Measurements from ENCODE around the gene JPT2. TPM values are rescaled to one million over a fixed set of nuclear protein-coding genes. Genes with fewer than 3 reads are reported as not detected.

JPT2 gene
- total RNA-seq, 1 donor from 2014 or later: 108 TPM

DNA sequence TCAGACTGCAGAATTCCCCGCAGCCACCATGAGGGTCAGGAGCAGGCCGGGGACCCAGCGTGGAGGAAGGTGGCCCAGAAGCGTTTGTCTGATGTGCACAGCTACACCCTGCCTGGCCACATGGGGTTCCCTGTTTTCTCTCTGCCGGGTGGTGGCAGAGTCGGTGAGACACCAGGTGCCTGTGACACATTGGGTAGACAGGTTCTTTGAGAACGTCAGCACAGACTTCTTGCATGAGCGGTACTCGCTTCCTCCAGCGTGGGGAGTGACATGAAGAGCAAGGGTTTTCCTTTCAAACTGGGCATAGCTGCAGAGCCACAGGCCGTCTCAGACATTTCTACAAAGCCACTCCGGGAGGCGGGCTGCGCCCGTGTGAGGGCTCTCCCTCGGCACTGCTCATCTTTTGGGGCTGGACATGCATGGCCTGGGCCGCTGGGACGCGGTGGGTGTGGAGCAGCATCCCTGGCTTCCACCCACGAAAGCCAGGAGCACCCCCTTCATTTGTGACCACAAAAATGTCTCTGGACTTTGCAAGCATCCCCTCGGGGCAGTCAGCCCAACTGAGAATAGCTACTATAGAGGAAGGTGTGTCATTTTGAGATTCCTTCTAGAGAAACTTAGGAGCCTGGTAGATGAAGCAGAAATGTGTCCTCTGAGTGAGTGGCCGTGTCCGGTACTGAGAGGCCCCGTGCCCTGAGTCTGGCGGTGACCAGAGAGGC is 67.3 kb downstream of the JPT2 start:
- Histone ChIP-seq H3K36me3 (ENCODE audit: control insufficient read depth, insufficient read depth, low read length) (peaks cover 1% of the 10 kb centered on the region), H3K4me3 (ENCODE audit: low read depth, low read length) (no peak overlapping the region), H3K27me3 (ENCODE audit: control insufficient read depth, insufficient read depth, low read length) (no peaks in the 10 kb centered on the region)
- TF ChIP-seq, protein P1, sequence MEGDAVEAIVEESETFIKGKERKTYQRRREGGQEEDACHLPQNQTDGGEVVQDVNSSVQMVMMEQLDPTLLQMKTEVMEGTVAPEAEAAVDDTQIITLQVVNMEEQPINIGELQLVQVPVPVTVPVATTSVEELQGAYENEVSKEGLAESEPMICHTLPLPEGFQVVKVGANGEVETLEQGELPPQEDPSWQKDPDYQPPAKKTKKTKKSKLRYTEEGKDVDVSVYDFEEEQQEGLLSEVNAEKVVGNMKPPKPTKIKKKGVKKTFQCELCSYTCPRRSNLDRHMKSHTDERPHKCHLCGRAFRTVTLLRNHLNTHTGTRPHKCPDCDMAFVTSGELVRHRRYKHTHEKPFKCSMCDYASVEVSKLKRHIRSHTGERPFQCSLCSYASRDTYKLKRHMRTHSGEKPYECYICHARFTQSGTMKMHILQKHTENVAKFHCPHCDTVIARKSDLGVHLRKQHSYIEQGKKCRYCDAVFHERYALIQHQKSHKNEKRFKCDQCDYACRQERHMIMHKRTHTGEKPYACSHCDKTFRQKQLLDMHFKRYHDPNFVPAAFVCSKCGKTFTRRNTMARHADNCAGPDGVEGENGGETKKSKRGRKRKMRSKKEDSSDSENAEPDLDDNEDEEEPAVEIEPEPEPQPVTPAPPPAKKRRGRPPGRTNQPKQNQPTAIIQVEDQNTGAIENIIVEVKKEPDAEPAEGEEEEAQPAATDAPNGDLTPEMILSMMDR (IDR thresholded peaks at IDR 0.05; ENCODE audit: insufficient read depth, low read length, poor library complexity, severe bottlenecking): no peak
- DNase-seq (ENCODE audit: low read depth): no peak

- Histone ChIP-seq H3K4me3 (ENCODE audit: low read depth, low read length) (no peak overlapping the region), H3K27me3 (ENCODE audit: control insufficient read depth, insufficient read depth, low read length) (no peaks in the 10 kb centered on the region), H3K36me3 (ENCODE audit: control insufficient read depth, insufficient read depth, low read length) (peaks cover 1% of the 10 kb centered on the region)
- no peak for DNase-seq (ENCODE audit: low read depth)
- TF ChIP-seq, protein P1 (IDR thresholded peaks at IDR 0.05; ENCODE audit: insufficient read depth, low read length, poor library complexity, severe bottlenecking): no peak
These were observed 68.0 kb downstream of the JPT2 start for GRCh38 chr16:1745900-1746692.

DNA sequence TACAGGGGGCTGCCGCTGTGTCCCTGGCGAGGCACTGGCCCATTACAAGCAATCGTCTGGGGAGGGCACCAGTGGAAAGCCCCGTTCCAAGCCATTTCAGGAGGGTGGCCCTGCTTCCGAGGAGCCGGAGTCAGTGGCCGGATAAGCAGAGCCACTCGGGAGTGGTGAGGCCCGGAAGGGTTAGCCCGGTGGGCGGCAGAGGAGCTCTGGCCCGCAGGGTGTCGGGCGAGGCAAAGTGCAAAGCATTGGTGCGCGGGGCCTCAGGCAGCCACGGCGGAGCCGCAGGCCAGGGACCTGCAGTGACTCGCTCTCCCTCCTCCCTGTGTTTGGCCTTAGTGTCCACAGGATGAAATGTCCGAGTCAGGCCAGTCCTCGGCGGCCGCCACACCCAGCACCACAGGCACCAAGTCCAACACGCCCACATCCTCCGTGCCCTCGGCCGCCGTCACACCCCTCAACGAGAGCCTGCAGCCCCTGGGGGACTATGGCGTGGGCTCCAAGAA is 68.7 kb downstream of the JPT2 start:
- H3K4me3 ChIP-seq (ENCODE audit: low read depth, low read length): no peak overlapping the region
- DNase-seq (ENCODE audit: low read depth): no peak
- TF ChIP-seq, protein P1 (IDR thresholded peaks at IDR 0.05; ENCODE audit: insufficient read depth, low read length, poor library complexity, severe bottlenecking): no peak
- peaks cover 1% of the 10 kb centered on the region for H3K36me3 ChIP-seq (ENCODE audit: control insufficient read depth, insufficient read depth, low read length)
- H3K27me3 ChIP-seq (ENCODE audit: control insufficient read depth, insufficient read depth, low read length): no peaks in the 10 kb centered on the region

- no peak overlapping the region for H3K4me3 ChIP-seq (ENCODE audit: low read depth, low read length)
- H3K27me3 ChIP-seq (ENCODE audit: control insufficient read depth, insufficient read depth, low read length): no peaks in the 10 kb centered on the region
- TF ChIP-seq, protein P1 (IDR thresholded peaks at IDR 0.05; ENCODE audit: insufficient read depth, low read length, poor library complexity, severe bottlenecking): no peak
- no peak for DNase-seq (ENCODE audit: low read depth)
- peaks cover 1% of the 10 kb centered on the region for H3K36me3 ChIP-seq (ENCODE audit: control insufficient read depth, insufficient read depth, low read length)
These were observed 69.9 kb downstream of the JPT2 start for GRCh38 chr16:1747934-1748333.

DNA sequence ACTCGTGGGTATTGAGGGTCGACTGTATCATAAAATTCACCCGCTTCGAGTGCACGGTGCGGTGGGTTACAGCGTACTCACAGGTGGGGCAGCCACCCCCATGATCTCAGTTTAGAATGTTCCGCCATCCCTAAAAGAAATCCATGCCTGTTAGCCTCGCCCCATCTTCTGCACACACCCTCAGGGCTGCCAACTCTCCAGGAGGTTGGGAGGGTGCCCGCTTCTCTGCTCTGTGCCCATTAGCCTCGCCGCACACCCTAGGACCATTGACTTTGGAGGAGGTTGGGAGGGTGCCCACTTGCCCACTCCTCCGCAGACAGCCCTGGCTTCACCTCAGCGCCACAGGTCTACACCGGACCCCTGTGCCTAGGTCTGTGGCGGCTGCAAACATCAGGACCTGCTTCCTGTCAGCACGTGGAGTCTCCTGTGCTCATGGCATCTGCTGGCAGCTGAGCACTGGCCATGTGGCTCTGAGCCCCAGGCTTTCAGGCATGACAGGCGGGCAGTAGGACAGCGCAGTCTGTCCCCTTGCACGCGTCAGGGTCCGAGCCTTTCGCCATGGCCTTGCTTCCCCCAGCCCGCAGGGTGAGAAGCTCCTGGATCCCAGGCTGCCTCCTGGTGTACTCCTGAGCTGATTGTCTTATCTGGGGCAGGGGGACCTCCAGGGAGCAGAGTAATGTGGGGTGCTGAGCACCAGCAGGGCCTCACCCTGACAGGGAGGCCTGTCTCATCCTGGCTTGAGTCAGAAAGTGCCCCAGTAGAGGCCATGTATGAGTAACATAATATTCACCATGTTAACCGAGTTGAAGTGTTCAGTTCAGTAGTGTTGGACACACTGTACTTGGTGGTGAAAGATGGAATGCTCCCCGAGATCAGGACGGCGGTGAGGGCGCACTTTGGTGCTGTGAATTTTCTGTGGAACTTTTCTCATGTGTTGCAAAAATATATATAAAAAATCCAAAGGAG is 71.4 kb downstream of the JPT2 start:
- TF ChIP-seq, protein P1 (IDR thresholded peaks at IDR 0.05; ENCODE audit: insufficient read depth, low read length, poor library complexity, severe bottlenecking): no peak
- Histone ChIP-seq H3K36me3 (ENCODE audit: control insufficient read depth, insufficient read depth, low read length) (peaks cover 1% of the 10 kb centered on the region), H3K4me3 (ENCODE audit: low read depth, low read length) (no peak overlapping the region), H3K27me3 (ENCODE audit: control insufficient read depth, insufficient read depth, low read length) (no peaks in the 10 kb centered on the region)
- no peak for DNase-seq (ENCODE audit: low read depth)
